HG02938 (cell line): ENCODE results near the gene GNS.
A peak's percentile ranks its signal among the peaks of the same experiment; 100 is the strongest.
"Not testable (repeated sequence)": the region's sequence is repeated elsewhere in the genome, so short reads cannot be mapped to it uniquely, and the experiment has no call there.

Experiments
- ATAC-seq: cut with Tn5 transposase; IDR thresholded peaks from one replicate; pipeline ENCODE4 v1.9.1; 2021; ENCODE audit warnings: mild to moderate bottlenecking, moderate library complexity; ENCODE audit not compliant: unreplicated experiment

The GNS gene

GRCh38 chr12:64780132-64780530 is 20.9 kb upstream of the GNS start:
- ATAC-seq, result no peak

GRCh38 chr12:64779354-64779974 is 20.3 kb upstream of the GNS start:
- no peak for ATAC-seq

- not testable (repeated sequence) for ATAC-seq
Measured at GRCh38 chr12:64775147-64775736, 16.0 kb upstream of the GNS start.

- ATAC-seq, result no peak
Measured at GRCh38 chr12:64773386-64773785, 14.2 kb upstream of the GNS start.

GRCh38 chr12:64767495-64767894 is 8.3 kb upstream of the GNS start:
- ATAC-seq, result no peak

- ATAC-seq, result no peak
Measured at GRCh38 chr12:64760808-64761573, 1.8 kb upstream of the GNS start.

- ATAC-seq, result no peak
Measured at GRCh38 chr12:64757771-64758170, 1.4 kb downstream of the GNS start.

GRCh38 chr12:64756376-64756775 is 2.8 kb downstream of the GNS start:
- peak; percentile 39 for ATAC-seq

GRCh38 chr12:64753427-64753826 is 5.8 kb downstream of the GNS start:
- ATAC-seq, result no peak

GRCh38 chr12:64752833-64753238 is 6.4 kb downstream of the GNS start:
- no peak for ATAC-seq

- no peak for ATAC-seq
Measured at GRCh38 chr12:64752032-64752431, 7.2 kb downstream of the GNS start.

GRCh38 chr12:64749461-64750200 is 9.6 kb downstream of the GNS start:
- no peak for ATAC-seq

GRCh38 chr12:64747695-64748094 is 11.5 kb downstream of the GNS start:
- no peak for ATAC-seq

- ATAC-seq, result no peak
Measured at GRCh38 chr12:64746663-64747062, 12.5 kb downstream of the GNS start.

- ATAC-seq, result no peak
Measured at GRCh38 chr12:64745980-64746379, 13.2 kb downstream of the GNS start.

- ATAC-seq, result no peak
Measured at GRCh38 chr12:64745259-64745807, 13.9 kb downstream of the GNS start.

- ATAC-seq, result no peak
Measured at GRCh38 chr12:64744422-64745258, 14.6 kb downstream of the GNS start.

- no peak for ATAC-seq
Measured at GRCh38 chr12:64743206-64743605, 16.0 kb downstream of the GNS start.

GRCh38 chr12:64742416-64742815 is 16.8 kb downstream of the GNS start:
- ATAC-seq, result no peak

GRCh38 chr12:64740646-64741045 is 18.6 kb downstream of the GNS start:
- no peak for ATAC-seq
